Activated CD4-positive, alpha-beta T cell treated with anti-CD3 and anti-CD28 coated beads, Interleukin-2, amount 10 ng/mL, durations not matched to agents 24 days and 14 days (primary cell): ENCODE results near the gene TYW1. TPM values are rescaled to one million over a fixed set of nuclear protein-coding genes. Genes with fewer than 3 reads are reported as not detected.
A peak's percentile ranks its signal among the peaks of the same experiment; 100 is the strongest.
"Not testable (repeated sequence)": the region's sequence is repeated elsewhere in the genome, so short reads cannot be mapped to it uniquely, and the experiment has no call there.

Experiments used
- DNase-seq: peaks from one replicate; pipeline ENCODE4 v3.0.0; 2022
- H3K27ac Mint-ChIP-seq: one replicate; pipeline ENCODE4 v1.8.0; 2022; ENCODE audit warnings: mild to moderate bottlenecking, mixed read lengths
- H3K27me3 Mint-ChIP-seq: one replicate; pipeline ENCODE4 v1.8.0; 2022; ENCODE audit warnings: mixed read lengths
- H3K36me3 Mint-ChIP-seq: one replicate; pipeline ENCODE4 v1.8.0; 2022; ENCODE audit warnings: low read depth, mild to moderate bottlenecking, mixed read lengths
- H3K4me1 Mint-ChIP-seq: one replicate; pipeline ENCODE4 v1.8.0; 2021; ENCODE audit warnings: mixed read lengths
- H3K4me3 Mint-ChIP-seq: one replicate; pipeline ENCODE4 v1.8.0; 2022; ENCODE audit warnings: mild to moderate bottlenecking, moderate library complexity, mixed read lengths
- H3K9me3 Mint-ChIP-seq: one replicate; pipeline ENCODE4 v1.8.0; 2021; ENCODE audit warnings: mixed read lengths
- intact Hi-C: fragments of 100-400 bp; cut with micrococcal nuclease; formaldehyde crosslinking; loops from one replicate; pipeline ENCODE4 v1.15.1; 2023
- total RNA-seq: library from RNA; stranded (reverse); gene quantifications from 2 replicates; pipeline ENCODE4 v1.2.3, GENCODE V29; 2022

TYW1 gene
- total RNA-seq, 1 donor from 2014 or later = 21.1 TPM

DNA sequence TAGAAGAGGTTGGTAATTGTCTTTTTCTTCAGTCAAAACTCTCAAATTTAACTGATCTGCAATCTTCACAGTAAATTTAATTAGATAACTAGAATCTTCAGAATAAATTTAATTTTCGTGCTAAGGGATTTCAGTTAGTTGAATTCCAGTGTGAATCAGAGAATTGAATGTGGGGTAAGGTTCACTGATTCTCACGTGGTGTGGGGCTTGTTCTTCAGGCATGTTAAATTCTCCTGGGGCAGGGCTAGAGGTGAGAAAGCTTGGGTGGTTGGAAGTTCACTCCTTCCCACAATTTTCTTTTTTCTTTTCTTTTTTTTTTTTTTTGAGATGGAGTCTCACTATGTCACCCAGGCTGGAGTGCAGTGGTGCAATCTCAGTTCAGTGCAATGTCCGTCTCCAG is 13.0 kb downstream of the TYW1 start:
- H3K27me3 Mint-ChIP-seq, H3K9me3 Mint-ChIP-seq, intact Hi-C loops, H3K27ac Mint-ChIP-seq, H3K4me1 Mint-ChIP-seq, DNase-seq, H3K4me3 Mint-ChIP-seq: not testable (repeated sequence)
- H3K36me3 Mint-ChIP-seq = peaks cover 38% of the 10 kb centered on the region

- intact Hi-C loops, H3K4me1 Mint-ChIP-seq, H3K27me3 Mint-ChIP-seq, DNase-seq, H3K4me3 Mint-ChIP-seq, H3K27ac Mint-ChIP-seq, H3K9me3 Mint-ChIP-seq: not testable (repeated sequence)
- peaks cover 40% of the 10 kb centered on the region for H3K36me3 Mint-ChIP-seq
Observed at GRCh38 chr7:67014076-67014622, 17.5 kb downstream of the TYW1 start.

GRCh38 chr7:67017971-67018370 is 21.3 kb downstream of the TYW1 start:
- H3K9me3 Mint-ChIP-seq, H3K4me3 Mint-ChIP-seq, DNase-seq, intact Hi-C loops, H3K27me3 Mint-ChIP-seq, H3K27ac Mint-ChIP-seq: not testable (repeated sequence)
- Mint-ChIP-seq H3K4me1 (peaks cover 11% of the 10 kb centered on the region), H3K36me3 (peaks cover 52% of the 10 kb centered on the region)

- Mint-ChIP-seq H3K36me3 (peaks cover 54% of the 10 kb centered on the region), H3K27me3 (no peaks in the 10 kb centered on the region), H3K4me1 (peaks cover 11% of the 10 kb centered on the region), H3K9me3 (no peaks in the 10 kb centered on the region), H3K4me3 (no peak overlapping the region), H3K27ac (no peak overlapping the region)
- DNase-seq = no peak
- intact Hi-C loops = no loop called here
Observed at GRCh38 chr7:67018940-67019339, 22.3 kb downstream of the TYW1 start.

- Mint-ChIP-seq H3K9me3 (no peaks in the 10 kb centered on the region), H3K4me3 (no peak overlapping the region), H3K4me1 (peaks cover 11% of the 10 kb centered on the region), H3K27me3 (no peaks in the 10 kb centered on the region), H3K36me3 (peaks cover 54% of the 10 kb centered on the region), H3K27ac (peak overlapping the region; percentile 72)
- intact Hi-C loops = no loop called here
- no peak for DNase-seq
Observed at GRCh38 chr7:67019562-67020390, 23.1 kb downstream of the TYW1 start.

DNA sequence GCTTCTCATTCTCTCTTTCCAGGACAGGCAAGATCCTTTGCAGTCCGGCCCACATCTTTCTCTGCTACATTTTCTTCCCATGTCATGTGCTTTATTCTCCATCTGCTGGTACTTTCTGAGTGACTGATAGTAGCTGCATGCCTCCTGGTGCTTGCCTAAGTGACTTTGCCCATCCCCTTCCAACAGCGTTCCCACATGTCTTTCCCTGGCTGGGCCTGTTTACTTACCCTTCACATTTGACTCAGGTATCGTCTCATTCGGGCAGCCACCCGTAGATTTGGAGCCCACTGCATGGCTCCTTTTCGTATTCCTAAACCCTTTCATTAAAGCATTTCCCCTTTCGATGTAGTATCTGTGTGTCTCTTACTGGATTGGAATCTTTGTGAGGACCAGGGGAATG is 24.6 kb downstream of the TYW1 start:
- H3K4me3 Mint-ChIP-seq = no peak overlapping the region
- no peaks in the 10 kb centered on the region for H3K9me3 Mint-ChIP-seq
- peaks cover 54% of the 10 kb centered on the region for H3K36me3 Mint-ChIP-seq
- H3K4me1 Mint-ChIP-seq = peaks cover 11% of the 10 kb centered on the region
- intact Hi-C loops = no loop called here
- DNase-seq = no peak
- no peaks in the 10 kb centered on the region for H3K27me3 Mint-ChIP-seq
- no peak overlapping the region for H3K27ac Mint-ChIP-seq

DNA sequence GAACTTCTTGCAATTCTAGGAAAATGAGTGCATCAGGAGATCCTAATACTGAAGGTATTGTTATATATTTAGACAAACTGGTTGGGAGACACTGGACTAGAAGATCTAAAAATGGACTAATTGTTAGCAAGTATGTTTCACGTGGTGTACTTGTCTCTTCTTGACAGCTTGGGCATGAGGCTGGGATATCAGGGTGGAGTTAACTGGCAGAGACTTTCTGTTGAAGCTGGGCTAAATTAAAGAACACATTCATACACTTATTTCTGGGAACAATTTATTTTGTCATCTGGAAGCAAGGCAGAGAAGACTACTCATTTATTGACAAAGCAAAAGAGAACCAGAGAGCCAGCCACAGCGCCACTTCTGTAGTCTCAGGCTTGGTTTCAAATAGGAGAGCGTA is 25.9 kb downstream of the TYW1 start:
- Mint-ChIP-seq H3K27ac (no peak overlapping the region), H3K27me3 (no peaks in the 10 kb centered on the region), H3K36me3 (peaks cover 55% of the 10 kb centered on the region), H3K4me1 (peaks cover 11% of the 10 kb centered on the region), H3K9me3 (no peaks in the 10 kb centered on the region), H3K4me3 (no peak overlapping the region)
- no peak for DNase-seq
- intact Hi-C loops = no loop called here

- H3K4me3 Mint-ChIP-seq, intact Hi-C loops, H3K27me3 Mint-ChIP-seq, H3K4me1 Mint-ChIP-seq, H3K9me3 Mint-ChIP-seq, DNase-seq, H3K27ac Mint-ChIP-seq: not testable (repeated sequence)
- peaks cover 57% of the 10 kb centered on the region for H3K36me3 Mint-ChIP-seq
Observed at GRCh38 chr7:67025459-67025858, 28.8 kb downstream of the TYW1 start.

GRCh38 chr7:67031685-67032084 is 35.1 kb downstream of the TYW1 start:
- H3K27ac Mint-ChIP-seq, DNase-seq, H3K4me1 Mint-ChIP-seq, intact Hi-C loops, H3K27me3 Mint-ChIP-seq, H3K9me3 Mint-ChIP-seq, H3K4me3 Mint-ChIP-seq: not testable (repeated sequence)
- peaks cover 54% of the 10 kb centered on the region for H3K36me3 Mint-ChIP-seq

- Mint-ChIP-seq H3K27me3 (no peaks in the 10 kb centered on the region), H3K4me3 (no peak overlapping the region), H3K9me3 (peaks cover 9% of the 10 kb centered on the region), H3K4me1 (no peaks in the 10 kb centered on the region), H3K27ac (no peak overlapping the region), H3K36me3 (peaks cover 46% of the 10 kb centered on the region)
- no peak for DNase-seq
- intact Hi-C loops = no loop called here
Observed at GRCh38 chr7:67033251-67033650, 36.6 kb downstream of the TYW1 start.

- H3K4me1 Mint-ChIP-seq, H3K4me3 Mint-ChIP-seq, intact Hi-C loops, H3K27ac Mint-ChIP-seq, H3K27me3 Mint-ChIP-seq, H3K9me3 Mint-ChIP-seq, DNase-seq: not testable (repeated sequence)
- peaks cover 26% of the 10 kb centered on the region for H3K36me3 Mint-ChIP-seq
Observed at GRCh38 chr7:67036432-67037395, 40.1 kb downstream of the TYW1 start.

DNA sequence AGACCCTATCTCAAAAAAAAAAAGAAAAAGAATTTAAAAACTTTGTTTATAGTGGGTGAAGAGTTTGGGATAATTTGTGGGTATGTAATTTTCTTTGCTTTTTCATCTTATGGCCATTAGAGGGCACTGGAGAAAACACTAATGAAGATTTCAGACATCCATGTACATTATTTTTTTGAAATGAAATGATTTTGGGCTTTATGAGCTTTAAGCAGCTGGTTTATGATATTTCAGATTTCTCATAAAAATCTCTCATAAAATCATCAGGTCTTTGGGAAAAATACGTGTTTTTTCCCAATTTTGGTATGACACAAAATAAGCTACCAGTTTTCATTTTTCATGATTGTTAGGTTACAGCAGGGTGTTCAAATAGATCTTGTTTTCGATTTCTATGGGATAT is 44.2 kb downstream of the TYW1 start:
- H3K27me3 Mint-ChIP-seq, H3K4me1 Mint-ChIP-seq, H3K36me3 Mint-ChIP-seq, H3K9me3 Mint-ChIP-seq, DNase-seq, H3K27ac Mint-ChIP-seq, H3K4me3 Mint-ChIP-seq: not testable (repeated sequence)
- intact Hi-C loops = loop anchor here (5.0 kb wide), 1 partner anchor 261 kb away; no protein-coding TSS in a partner anchor

DNA sequence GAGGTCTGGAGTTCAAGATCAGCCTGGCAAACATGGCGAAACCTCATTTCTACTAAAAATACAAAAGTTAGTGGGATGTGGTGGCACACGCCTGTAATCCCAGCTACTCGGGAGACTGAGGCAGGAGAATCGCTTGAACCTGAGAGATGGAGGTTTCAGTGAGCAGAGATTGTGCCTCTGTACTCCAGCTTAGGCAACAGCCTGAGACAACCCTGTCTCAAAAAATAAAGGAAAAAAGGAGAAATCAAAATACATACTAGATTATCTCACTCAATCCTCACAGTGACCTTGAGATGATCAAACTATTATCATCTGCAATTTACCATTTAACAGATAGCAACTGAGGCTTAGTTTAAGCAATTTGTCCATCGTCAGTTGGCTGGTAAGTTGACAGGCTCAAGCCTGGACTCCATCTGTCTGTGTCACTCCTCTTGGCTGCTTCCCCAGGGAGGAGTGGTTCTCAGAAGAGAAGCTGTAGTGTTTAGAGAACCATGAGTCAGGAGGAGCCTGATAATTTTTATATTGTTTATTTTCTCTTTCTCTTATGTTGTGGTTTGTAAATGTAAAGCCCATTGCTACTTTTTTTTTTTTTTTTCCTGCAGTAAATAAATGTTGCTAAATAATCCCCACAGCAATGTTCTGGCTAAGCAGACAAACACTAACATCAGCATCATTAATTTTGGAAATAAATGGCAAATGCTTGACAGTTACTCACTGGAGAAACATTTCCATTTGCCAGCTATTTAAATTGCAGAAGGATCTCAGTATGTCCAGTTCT is 46.3 kb downstream of the TYW1 start:
- not testable (repeated sequence) for H3K4me1 Mint-ChIP-seq, H3K4me3 Mint-ChIP-seq, H3K36me3 Mint-ChIP-seq, DNase-seq, H3K9me3 Mint-ChIP-seq, H3K27ac Mint-ChIP-seq, H3K27me3 Mint-ChIP-seq
- intact Hi-C loops = loop anchor here (5.0 kb wide), 1 partner anchor 259 kb away; no protein-coding TSS in a partner anchor
